SJSA1 (cell line): ENCODE results near the gene REN. TPM values are rescaled to one million over a fixed set of nuclear protein-coding genes. Genes with fewer than 3 reads are reported as not detected.

Source experiments
- DNase-seq, 2 experiments: peaks; one replicate each; pipeline ENCODE4 v3.0.0-alpha.2; 2015 to 2020; ENCODE audit warnings: low spot score in 2 of 2, low read depth in 1 of 2
- H3K27ac ChIP-seq: fragments of 250-450 bp; sonication (Bioruptor Pico); 2 replicates; pipeline ENCODE4 v1.5.1; 2020; ENCODE audit warnings: mild to moderate bottlenecking, moderate library complexity
- H3K27me3 ChIP-seq: fragments of 250-450 bp; sonication (Bioruptor Pico); replicated peaks from 2 replicates; pipeline ENCODE4 v1.5.1; 2020; ENCODE audit warnings: mild to moderate bottlenecking, moderate library complexity
- H3K36me3 ChIP-seq: fragments of 250-450 bp; sonication (Bioruptor Pico); 2 replicates; pipeline ENCODE4 v1.5.1; 2020; ENCODE audit warnings: mild to moderate bottlenecking
- H3K4me1 ChIP-seq: fragments of 250-450 bp; sonication (Bioruptor Pico); replicated peaks from 2 replicates; pipeline ENCODE4 v1.6.1; 2021; ENCODE audit warnings: mild to moderate bottlenecking
- H3K4me3 ChIP-seq: fragments of 250-450 bp; sonication (Bioruptor Pico); 2 replicates; pipeline ENCODE4 v1.5.1; 2020; ENCODE audit warnings: mild to moderate bottlenecking
- H3K9me3 ChIP-seq: fragments of 250-450 bp; sonication (Bioruptor Pico); replicated peaks from 2 replicates; pipeline ENCODE4 v1.5.1; 2020; ENCODE audit warnings: mild to moderate bottlenecking
- total RNA-seq: library from RNA; depleted of rRNA; stranded (reverse); fragments of >200 nt; shearing (Covaris generic); gene quantifications from 2 replicates; pipeline ENCODE4 v1.2.3, GENCODE V29; 2014

Gene REN
- total RNA-seq, 1 experiment from 2014 or later: not detected

GRCh38 chr1:204198348-204199340, 32.5 kb upstream of the REN start:
- no peaks in the 10 kb centered on the region for H3K27me3 ChIP-seq
- no peak overlapping the region for H3K4me3 ChIP-seq
- peaks cover 48% of the 10 kb centered on the region for H3K4me1 ChIP-seq
- peak; percentile 71 to 79 for DNase-seq
- peak overlapping the region; percentile 91 for H3K27ac ChIP-seq
- no peaks in the 10 kb centered on the region for H3K9me3 ChIP-seq
- no peaks in the 10 kb centered on the region; the same call in 1 of the 2 replicates for H3K36me3 ChIP-seq

- H3K27me3 ChIP-seq: no peaks in the 10 kb centered on the region
- H3K36me3 ChIP-seq: peaks cover 6% of the 10 kb centered on the region; the same call in 1 of the 2 replicates
- H3K27ac ChIP-seq: peak overlapping the region; percentile 91
- peaks cover 48% of the 10 kb centered on the region for H3K4me1 ChIP-seq
- no peak overlapping the region; the same call in 1 of the 2 replicates for H3K4me3 ChIP-seq
- H3K9me3 ChIP-seq: no peaks in the 10 kb centered on the region
- DNase-seq: no peak
Measured at GRCh38 chr1:204197068-204197467, 30.9 kb upstream of the REN start.

GRCh38 chr1:204196068-204196795, 30.1 kb upstream of the REN start, which contains the start of gene KISS1:
Gene KISS1, minus strand, starts transcription at chr1:204196491. Its CDS starts 3,615 bp downstream, at chr1:204192876.
- peak; percentile 50 to 61 for DNase-seq
- Histone ChIP-seq H3K4me1 (peaks cover 48% of the 10 kb centered on the region), H3K9me3 (no peaks in the 10 kb centered on the region), H3K27me3 (no peaks in the 10 kb centered on the region), H3K4me3 (peak within 1 kb of the TSS; percentile 39), H3K36me3 (peaks cover 13% of the 10 kb centered on the region), H3K27ac (peak within 1 kb of the TSS; percentile 91)

GRCh38 chr1:204194771-204195170, 28.6 kb upstream of the REN start:
- no peaks in the 10 kb centered on the region for H3K9me3 ChIP-seq
- no peak overlapping the region for H3K27ac ChIP-seq
- peaks cover 47% of the 10 kb centered on the region for H3K4me1 ChIP-seq
- H3K36me3 ChIP-seq: peaks cover 17% of the 10 kb centered on the region
- DNase-seq: no peak
- H3K4me3 ChIP-seq: no peak overlapping the region
- no peaks in the 10 kb centered on the region for H3K27me3 ChIP-seq

- Histone ChIP-seq H3K36me3 (peaks cover 17% of the 10 kb centered on the region), H3K9me3 (no peaks in the 10 kb centered on the region), H3K4me1 (peaks cover 40% of the 10 kb centered on the region), H3K4me3 (no peak overlapping the region), H3K27ac (no peak overlapping the region), H3K27me3 (no peaks in the 10 kb centered on the region)
- no peak for DNase-seq
Measured at GRCh38 chr1:204194080-204194479, 27.9 kb upstream of the REN start.

- Histone ChIP-seq H3K27me3 (no peaks in the 10 kb centered on the region), H3K36me3 (peaks cover 17% of the 10 kb centered on the region), H3K4me1 (peaks cover 27% of the 10 kb centered on the region), H3K27ac (no peak overlapping the region), H3K4me3 (no peak overlapping the region), H3K9me3 (no peaks in the 10 kb centered on the region)
- no peak for DNase-seq
Measured at GRCh38 chr1:204192589-204193352, 26.6 kb upstream of the REN start.

GRCh38 chr1:204192046-204192445, 25.9 kb upstream of the REN start:
- Histone ChIP-seq H3K27me3 (no peaks in the 10 kb centered on the region), H3K4me3 (no peak overlapping the region), H3K36me3 (peaks cover 17% of the 10 kb centered on the region), H3K27ac (no peak overlapping the region), H3K4me1 (peaks cover 19% of the 10 kb centered on the region), H3K9me3 (no peaks in the 10 kb centered on the region)
- no peak for DNase-seq

GRCh38 chr1:204191456-204191855, 25.3 kb upstream of the REN start:
- no peak for DNase-seq

GRCh38 chr1:204190212-204191211, 24.4 kb upstream of the REN start:
- no peak for DNase-seq
- peaks cover 4% of the 10 kb centered on the region for H3K4me1 ChIP-seq
- H3K27me3 ChIP-seq: no peaks in the 10 kb centered on the region
- H3K27ac ChIP-seq: no peak overlapping the region
- H3K36me3 ChIP-seq: peaks cover 17% of the 10 kb centered on the region
- H3K4me3 ChIP-seq: no peak overlapping the region
- no peaks in the 10 kb centered on the region for H3K9me3 ChIP-seq

More at GRCh38 chr1:204191456-204191855, 25.3 kb upstream of the REN start:
- H3K27ac ChIP-seq: no peak overlapping the region
- no peaks in the 10 kb centered on the region for H3K27me3 ChIP-seq
- H3K4me3 ChIP-seq: no peak overlapping the region
- no peaks in the 10 kb centered on the region for H3K9me3 ChIP-seq
- H3K36me3 ChIP-seq: peaks cover 17% of the 10 kb centered on the region
- H3K4me1 ChIP-seq: peaks cover 14% of the 10 kb centered on the region

- Histone ChIP-seq H3K9me3 (no peaks in the 10 kb centered on the region), H3K27me3 (no peaks in the 10 kb centered on the region), H3K27ac (no peak overlapping the region), H3K36me3 (peaks cover 17% of the 10 kb centered on the region), H3K4me3 (no peak overlapping the region), H3K4me1 (no peaks in the 10 kb centered on the region)
- no peak for DNase-seq
Measured at GRCh38 chr1:204188959-204189639, 23.0 kb upstream of the REN start.

- Histone ChIP-seq H3K27ac (no peak overlapping the region), H3K36me3 (peaks cover 7% of the 10 kb centered on the region; the same call in 1 of the 2 replicates), H3K27me3 (no peaks in the 10 kb centered on the region), H3K9me3 (no peaks in the 10 kb centered on the region), H3K4me1 (no peaks in the 10 kb centered on the region), H3K4me3 (no peak overlapping the region)
- DNase-seq: no peak
Measured at GRCh38 chr1:204186597-204186996, 20.5 kb upstream of the REN start.

- H3K4me3 ChIP-seq: no peak overlapping the region
- H3K27ac ChIP-seq: no peak overlapping the region
- no peaks in the 10 kb centered on the region for H3K4me1 ChIP-seq
- H3K9me3 ChIP-seq: no peaks in the 10 kb centered on the region
- no peak for DNase-seq
- no peaks in the 10 kb centered on the region for H3K27me3 ChIP-seq
- no peaks in the 10 kb centered on the region for H3K36me3 ChIP-seq
Measured at GRCh38 chr1:204181116-204181515, 15.0 kb upstream of the REN start.
